ENCODE results near the gene SELENOH.

DNA sequence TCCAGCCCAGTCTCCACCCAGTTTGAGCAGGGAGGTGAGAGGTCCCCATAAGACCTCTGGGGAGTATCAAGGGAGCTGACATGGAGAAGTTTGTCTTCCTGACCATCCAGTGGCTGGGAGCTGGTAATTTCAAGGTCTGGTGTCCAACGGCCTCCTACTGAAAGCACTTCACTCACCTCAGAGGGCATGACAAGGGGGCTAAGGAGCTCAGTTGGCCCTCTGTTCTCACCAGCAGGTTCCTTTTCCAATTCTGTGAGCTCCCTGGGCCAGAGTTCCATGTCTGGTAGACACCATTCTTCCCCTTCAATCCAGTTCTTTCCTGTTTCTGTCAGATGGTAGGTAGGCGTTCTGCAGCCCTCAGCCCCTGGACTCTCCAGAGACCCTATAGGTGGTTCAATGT is 3.1 kb downstream of the SELENOH start:
- TF ChIP-seq, protein P1, sequence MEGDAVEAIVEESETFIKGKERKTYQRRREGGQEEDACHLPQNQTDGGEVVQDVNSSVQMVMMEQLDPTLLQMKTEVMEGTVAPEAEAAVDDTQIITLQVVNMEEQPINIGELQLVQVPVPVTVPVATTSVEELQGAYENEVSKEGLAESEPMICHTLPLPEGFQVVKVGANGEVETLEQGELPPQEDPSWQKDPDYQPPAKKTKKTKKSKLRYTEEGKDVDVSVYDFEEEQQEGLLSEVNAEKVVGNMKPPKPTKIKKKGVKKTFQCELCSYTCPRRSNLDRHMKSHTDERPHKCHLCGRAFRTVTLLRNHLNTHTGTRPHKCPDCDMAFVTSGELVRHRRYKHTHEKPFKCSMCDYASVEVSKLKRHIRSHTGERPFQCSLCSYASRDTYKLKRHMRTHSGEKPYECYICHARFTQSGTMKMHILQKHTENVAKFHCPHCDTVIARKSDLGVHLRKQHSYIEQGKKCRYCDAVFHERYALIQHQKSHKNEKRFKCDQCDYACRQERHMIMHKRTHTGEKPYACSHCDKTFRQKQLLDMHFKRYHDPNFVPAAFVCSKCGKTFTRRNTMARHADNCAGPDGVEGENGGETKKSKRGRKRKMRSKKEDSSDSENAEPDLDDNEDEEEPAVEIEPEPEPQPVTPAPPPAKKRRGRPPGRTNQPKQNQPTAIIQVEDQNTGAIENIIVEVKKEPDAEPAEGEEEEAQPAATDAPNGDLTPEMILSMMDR (IDR thresholded peaks at IDR 0.05), result no peak
- TF ChIP-seq POLR2A (IDR thresholded peaks at IDR 0.05) (no peak), EP300 (IDR thresholded peaks at IDR 0.05; ENCODE audit: low read depth) (no peak)
